Adrenal gland (tissue), 12 donors: ENCODE results near the gene KRT37. TPM values are rescaled to one million over a fixed set of nuclear protein-coding genes. Genes with fewer than 3 reads are reported as not detected.
"Not testable (repeated sequence)": the region's sequence is repeated elsewhere in the genome, so short reads cannot be mapped to it uniquely, and the experiment has no call there.

Experiments used
- DNase-seq, 7 donors: peaks; one replicate each; pipeline ENCODE4 v3.0.0-alpha.2; 2019 to 2020
- H3K27ac ChIP-seq, 5 donors: fragments of 200-600 bp; sonication (generic) in 4 of 5; 1 replicate in 3 of 5; 2 replicates in 2 of 5; pipeline versions ENCODE4 v1.5.1 to v1.8.0; 2016 to 2020; ENCODE audit warnings: mild to moderate bottlenecking in 1 of 5
- H3K27me3 ChIP-seq: fragments of 200-600 bp; 2 replicates; pipeline ENCODE4 v1.8.0; 2021
- H3K36me3 ChIP-seq, 2 donors: fragments of 200-600 bp; replicated peaks in 1 of 2; 1 replicate in 1 of 2; 2 replicates in 1 of 2; pipeline versions ENCODE4 v1.5.1 to v1.8.0; 2018 to 2022
- H3K4me1 ChIP-seq, 2 donors: fragments of 200-600 bp; replicated peaks in 1 of 2; 1 replicate in 1 of 2; 2 replicates in 1 of 2; pipeline versions ENCODE4 v1.5.1 to v1.8.0; 2018 to 2021
- H3K4me3 ChIP-seq, 4 donors: fragments of 200-600 bp; sonication (generic) in 3 of 4; one replicate each; pipeline ENCODE4 v1.5.1; 2016 to 2018
- H3K9me3 ChIP-seq, 3 donors: fragments of 200-600 bp; sonication (generic) in 1 of 3; replicated peaks in 1 of 3; 1 replicate in 2 of 3; 2 replicates in 1 of 3; pipeline versions ENCODE4 v1.5.1 to v1.8.0; 2016 to 2021
- CTCF ChIP-seq, 6 experiments: fragments of 450-650 bp in 4 of 6; fragments of 200-600 bp in 2 of 6; sonication (generic) in 1 of 6; IDR thresholded peaks; 1 replicate in 5 of 6; 2 replicates in 1 of 6; pipeline versions ENCODE4 v1.5.1 to v1.8.0; 2016 to 2021; ENCODE audit warnings: antibody characterized with exemption in 6 of 6, mild to moderate bottlenecking in 2 of 6, moderate library complexity in 1 of 6
- POLR2A ChIP-seq, 2 donors: fragments of 450-650 bp; IDR thresholded peaks; one replicate each; pipeline ENCODE4 v1.6.1; 2017; ENCODE audit warnings: antibody characterized with exemption in 2 of 2, mild to moderate bottlenecking in 2 of 2, moderate library complexity in 1 of 2
- WGBS, 4 donors: extraction: QIAGEN DNeasy Blood & Tissue Kit in 2 of 4; methylation state at CpG; one replicate each; pipeline versions ENCODE4 v1.1.5 to v1.1.7; 2013 to 2017; 5-methylcytosine and 5-hydroxymethylcytosine counted together
- intact Hi-C, 2 donors: fragments of 100-400 bp; cut with DNase I; formaldehyde crosslinking; loops; one replicate each; pipeline versions ENCODE4 v1.14.1 to v1.15.0; 2022 to 2023
- polyA plus RNA-seq, 3 donors: library from polyadenylated mRNA; stranded (reverse); fragments of 200-250 nt in 2 of 3; fragments of 350-450 nt in 1 of 3; fragmentation: Illumina TruSeq in 1 of 3; extraction: RNeasy Lipid Tissue Mini Kit (QIAGEN cat#74804) in 1 of 3; gene quantifications; one replicate each; pipeline ENCODE4 v1.2.3, GENCODE V29; 2013 to 2014
- total RNA-seq, 9 donors: library from RNA; depleted of rRNA in 4 of 9; stranded (reverse); fragments of >200 nt in 4 of 9; fragments of 120-200 nt in 1 of 9; fragmentation: NEBNext Ultra II Directional in 1 of 9; extraction: Animal tissue kit (Norgen Biotek cat#: 25700) in 1 of 9; gene quantifications; one replicate each; pipeline versions ENCODE4 v1.1.0 to v1.2.4, GENCODE V29; 2013 to 2023
- donor health status: healthy with polysubstance abuse.
- donor health status: Bipolar disorder and iron deficiency.
- donor health status: DM: yes; HTN: yes; CAD: no.
- donor health status: DM: no; HTN: no; CAD: no.
- donor health status: DM: no; HTN: no; CAD: no.
- donor health status: DM: yes; HTN: yes; CAD: no.

Gene KRT37
- total and polyA plus RNA-seq, 12 donors = not detected

- no peaks in the 10 kb centered on the region for H3K36me3 ChIP-seq
These were observed 28.8 kb downstream of the KRT37 start for GRCh38 chr17:41395611-41396010.

GRCh38 chr17:41395044-41395443, 29.3 kb downstream of the KRT37 start:
- 74 to 93% (median 87%) methylated on average over 3 to 12 of the region's 12 CpGs for WGBS, 4 donors

More at GRCh38 chr17:41395611-41396010, 28.8 kb downstream of the KRT37 start:
- no peaks in the 10 kb centered on the region for H3K4me1 ChIP-seq
- intact Hi-C loops = no loop called here
- TF ChIP-seq POLR2A (IDR thresholded peaks at IDR 0.05) = no peak
- no peak for TF ChIP-seq CTCF (IDR thresholded peaks at IDR 0.05)
- no peak overlapping the region for H3K4me3 ChIP-seq
- no peak for DNase-seq
- WGBS, 4 donors = 76 to 100% (median 89%) methylated on average over 1 of the region's 1 CpG
- H3K27me3 ChIP-seq = no peaks in the 10 kb centered on the region
- no peak overlapping the region for H3K27ac ChIP-seq
- H3K9me3 ChIP-seq = no peaks in the 10 kb centered on the region

GRCh38 chr17:41394254-41394996, 30.0 kb downstream of the KRT37 start:
- Histone ChIP-seq H3K27ac (no peak overlapping the region), H3K27me3 (no peaks in the 10 kb centered on the region), H3K4me1 (no peaks in the 10 kb centered on the region), H3K4me3 (no peak overlapping the region), H3K36me3 (no peaks in the 10 kb centered on the region), H3K9me3 (no peaks in the 10 kb centered on the region)
- intact Hi-C loops = no loop called here
- DNase-seq = no peak
- WGBS, 4 donors = 94 to 98% (median 95%) methylated on average over 3 to 10 of the region's 10 CpGs
- TF ChIP-seq POLR2A (IDR thresholded peaks at IDR 0.05) (no peak), CTCF (IDR thresholded peaks at IDR 0.05) (no peak)

More at GRCh38 chr17:41395044-41395443, 29.3 kb downstream of the KRT37 start:
- intact Hi-C loops, H3K4me1 ChIP-seq, DNase-seq, H3K36me3 ChIP-seq, H3K4me3 ChIP-seq, H3K27ac ChIP-seq, H3K27me3 ChIP-seq, H3K9me3 ChIP-seq: not testable (repeated sequence)

- WGBS, 4 donors = 90 to 95% (median 94%) methylated on average over 9 to 10 of the region's 10 CpGs
- Histone ChIP-seq H3K27ac (no peak overlapping the region), H3K4me1 (no peaks in the 10 kb centered on the region), H3K36me3 (no peaks in the 10 kb centered on the region), H3K27me3 (no peaks in the 10 kb centered on the region), H3K4me3 (no peak overlapping the region), H3K9me3 (no peaks in the 10 kb centered on the region)
- intact Hi-C loops = no loop called here
- no peak for TF ChIP-seq POLR2A (IDR thresholded peaks at IDR 0.05)
- TF ChIP-seq CTCF (IDR thresholded peaks at IDR 0.05) = no peak
- no peak for DNase-seq
These were observed 30.6 kb downstream of the KRT37 start for GRCh38 chr17:41393826-41394225.

- Histone ChIP-seq H3K4me3 (no peak overlapping the region), H3K9me3 (no peaks in the 10 kb centered on the region), H3K27me3 (no peaks in the 10 kb centered on the region), H3K36me3 (no peaks in the 10 kb centered on the region), H3K27ac (peak overlapping the region in 1 of 5 donors; percentile 8), H3K4me1 (no peaks in the 10 kb centered on the region)
- TF ChIP-seq POLR2A (IDR thresholded peaks at IDR 0.05) = no peak
- TF ChIP-seq CTCF (IDR thresholded peaks at IDR 0.05) = no peak
- intact Hi-C loops = no loop called here
- DNase-seq = no peak
- 66 to 75% (median 72%) methylated on average over 5 of the region's 5 CpGs for WGBS, 4 donors
These were observed 31.1 kb downstream of the KRT37 start for GRCh38 chr17:41393294-41393693.
